ENCODE results near the gene APC2.
"Not testable (repeated sequence)": the region's sequence is repeated elsewhere in the genome, so short reads cannot be mapped to it uniquely, and the experiment has no call there.

Gene APC2

GRCh38 chr19:1412995-1413800, 36.7 kb upstream of the APC2 start:
- DNase-seq = no peak

- DNase-seq = no peak
Observed at GRCh38 chr19:1416014-1416841, 33.7 kb upstream of the APC2 start.

GRCh38 chr19:1417145-1417544, 32.8 kb upstream of the APC2 start:
- DNase-seq = no peak

GRCh38 chr19:1417681-1418495, 32.0 kb upstream of the APC2 start:
- DNase-seq = no peak

- no peak for DNase-seq
Observed at GRCh38 chr19:1418496-1418775, 31.5 kb upstream of the APC2 start.

- no peak for DNase-seq
Observed at GRCh38 chr19:1418951-1419738, 30.8 kb upstream of the APC2 start.

GRCh38 chr19:1420085-1420484, 29.8 kb upstream of the APC2 start:
- DNase-seq = not testable (repeated sequence)

GRCh38 chr19:1420590-1420989, 29.3 kb upstream of the APC2 start:
- no peak for DNase-seq

- DNase-seq = no peak
Observed at GRCh38 chr19:1421218-1421957, 28.5 kb upstream of the APC2 start.

GRCh38 chr19:1421958-1422305, 28.0 kb upstream of the APC2 start:
- DNase-seq = no peak

- DNase-seq = no peak
Observed at GRCh38 chr19:1422360-1422759, 27.6 kb upstream of the APC2 start.

- no peak for DNase-seq
Observed at GRCh38 chr19:1422943-1423342, 27.0 kb upstream of the APC2 start.

- no peak for DNase-seq
Observed at GRCh38 chr19:1423436-1424191, 26.3 kb upstream of the APC2 start.

- DNase-seq = no peak
Observed at GRCh38 chr19:1424192-1424955, 25.5 kb upstream of the APC2 start.

- no peak for DNase-seq
Observed at GRCh38 chr19:1425102-1425837, 24.7 kb upstream of the APC2 start.

GRCh38 chr19:1425902-1426301, 24.0 kb upstream of the APC2 start:
- no peak for DNase-seq

- no peak for DNase-seq
Observed at GRCh38 chr19:1426736-1427135, 23.2 kb upstream of the APC2 start.

GRCh38 chr19:1427221-1427920, 22.6 kb upstream of the APC2 start:
- no peak for DNase-seq

GRCh38 chr19:1428738-1429391, 21.1 kb upstream of the APC2 start:
- DNase-seq = no peak

All from CD4-positive, alpha-beta T cell treated with Interleukin-17A for 1 hour (primary cell).